ENCODE results near the gene ZNF23. TPM values are rescaled to one million over a fixed set of nuclear protein-coding genes. Genes with fewer than 3 reads are reported as not detected.

ZNF23 gene
- total RNA-seq, 1 experiment from 2014 or later, result 11.1 TPM

DNA sequence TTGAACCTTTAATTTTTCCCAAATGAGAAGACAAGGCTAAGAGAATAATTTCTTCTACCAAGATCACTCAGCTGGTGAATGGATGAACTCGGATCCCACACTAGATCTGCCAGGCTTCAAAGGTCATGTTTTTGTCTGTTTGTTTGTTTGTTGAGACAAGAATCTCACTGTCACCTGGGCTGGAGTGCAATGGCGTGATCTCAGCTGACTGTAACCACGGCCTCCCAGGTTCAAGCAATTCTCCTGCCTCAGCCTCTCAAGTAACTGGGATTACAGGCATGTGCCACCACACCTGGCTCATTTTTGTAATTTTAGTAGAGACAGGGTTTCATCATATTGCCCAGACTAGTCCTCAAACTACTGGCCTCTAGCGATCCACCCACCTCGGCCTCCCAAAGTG, 20.5 kb upstream of the ZNF23 start (continued):
- TF ChIP-seq, protein P1, sequence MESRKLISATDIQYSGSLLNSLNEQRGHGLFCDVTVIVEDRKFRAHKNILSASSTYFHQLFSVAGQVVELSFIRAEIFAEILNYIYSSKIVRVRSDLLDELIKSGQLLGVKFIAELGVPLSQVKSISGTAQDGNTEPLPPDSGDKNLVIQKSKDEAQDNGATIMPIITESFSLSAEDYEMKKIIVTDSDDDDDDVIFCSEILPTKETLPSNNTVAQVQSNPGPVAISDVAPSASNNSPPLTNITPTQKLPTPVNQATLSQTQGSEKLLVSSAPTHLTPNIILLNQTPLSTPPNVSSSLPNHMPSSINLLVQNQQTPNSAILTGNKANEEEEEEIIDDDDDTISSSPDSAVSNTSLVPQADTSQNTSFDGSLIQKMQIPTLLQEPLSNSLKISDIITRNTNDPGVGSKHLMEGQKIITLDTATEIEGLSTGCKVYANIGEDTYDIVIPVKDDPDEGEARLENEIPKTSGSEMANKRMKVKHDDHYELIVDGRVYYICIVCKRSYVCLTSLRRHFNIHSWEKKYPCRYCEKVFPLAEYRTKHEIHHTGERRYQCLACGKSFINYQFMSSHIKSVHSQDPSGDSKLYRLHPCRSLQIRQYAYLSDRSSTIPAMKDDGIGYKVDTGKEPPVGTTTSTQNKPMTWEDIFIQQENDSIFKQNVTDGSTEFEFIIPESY (IDR thresholded peaks at IDR 0.05; ENCODE audit: extremely low read depth, insufficient replicate concordance, low read length), result no peak

DNA sequence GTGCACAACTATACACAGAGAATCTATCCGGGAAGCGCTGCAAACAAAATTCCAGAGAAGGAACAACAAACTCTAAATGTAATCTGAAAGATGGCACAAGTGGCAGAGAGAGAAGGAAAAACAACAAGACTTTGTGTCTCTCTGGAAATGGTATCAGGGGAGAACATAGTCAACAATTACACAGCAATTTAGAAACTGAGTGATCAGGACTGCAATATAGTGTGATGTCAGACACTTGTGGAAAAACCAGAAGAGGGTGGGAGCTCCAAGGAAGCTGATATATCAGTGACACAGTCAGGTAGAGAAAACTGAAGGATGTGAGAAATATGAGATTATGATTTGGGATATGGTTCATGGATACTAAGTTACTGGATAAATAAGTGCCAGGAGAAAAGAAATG, 18.9 kb upstream of the ZNF23 start:
- POLR2A ChIA-PET, result no interaction called here
- no peak overlapping the region for H3K27ac ChIP-seq (ENCODE audit: low read depth, low read length)
- intact Hi-C loops (cut with micrococcal nuclease), result no loop called here
- H3K4me3 ChIP-seq (replicated peaks in 1 of 2; ENCODE audit: low read depth in 1 of 2, low read length in 2 of 2), result no peak overlapping the region
- H2AFZ ChIP-seq (ENCODE audit: low read depth, low read length, poor library complexity, severe bottlenecking), result no peak overlapping the region
- H3K79me2 ChIP-seq (ENCODE audit: insufficient read depth, low read length), result no peaks in the 10 kb centered on the region
- RAD21 ChIA-PET (ENCODE audit: low non-redundant PET in 1 of 2, low total read pairs in 2 of 2, uncharacterized antibody in 2 of 2, unreplicated experiment in 2 of 2), result no interaction called here
- H3K9me2 ChIP-seq (ENCODE audit: insufficient read depth), result no peaks in the 10 kb centered on the region
- H3K4me2 ChIP-seq (ENCODE audit: low read length), result no peak overlapping the region
- no peaks in the 10 kb centered on the region for H3K9me3 ChIP-seq (ENCODE audit: control insufficient read depth in 1 of 2, insufficient read depth in 1 of 2, low read depth in 1 of 2, low read length in 2 of 2)
- ATAC-seq, result no peak
- CTCF ChIA-PET, result no interaction called here
- no peaks in the 10 kb centered on the region for H3K27me3 ChIP-seq (ENCODE audit: insufficient read depth, low read length)
- no TSS peak for BruUV-seq (replicated peaks)
- peaks cover 4 to 13% of the 10 kb centered on the region in 2 experiments; a peak in 3 of 4 replicates for H3K4me1 ChIP-seq (ENCODE audit: control insufficient read depth in 1 of 2, insufficient read depth in 2 of 2, low read length in 2 of 2)
- no peak overlapping the region for H3K9ac ChIP-seq (ENCODE audit: low read length)
- TF ChIP-seq JUND (IDR thresholded peaks at IDR 0.05) (no peak), CEBPB (IDR thresholded peaks at IDR 0.05; ENCODE audit: low read depth) (no peak), POLR2A (IDR thresholded peaks at IDR 0.05; ENCODE audit: borderline replicate concordance, extremely low read depth, insufficient read depth, insufficient read length) (no peak), YY1 (IDR thresholded peaks at IDR 0.05; ENCODE audit: extremely low read depth, insufficient replicate concordance, low read depth, low read length) (no peak), EZH2phosphoT487 (IDR thresholded peaks at IDR 0.05; ENCODE audit: borderline replicate concordance) (no peak), ZNF274 (IDR thresholded peaks at IDR 0.05; ENCODE audit: low read depth, low read length) (no peak), RAD21 (IDR thresholded peaks at IDR 0.05; ENCODE audit: low read depth) (no peak), FOSL1 (IDR thresholded peaks at IDR 0.05; ENCODE audit: low read depth) (no peak), POLR2AphosphoS5 (IDR thresholded peaks at IDR 0.05; ENCODE audit: low read depth, low read length) (no peak), SIN3A (IDR thresholded peaks at IDR 0.05; ENCODE audit: low read depth) (no peak), ELF1 (IDR thresholded peaks at IDR 0.05; ENCODE audit: borderline replicate concordance, low read depth) (no peak), CBX3 (IDR thresholded peaks at IDR 0.05; ENCODE audit: low read depth) (no peak), SRF (IDR thresholded peaks at IDR 0.05; ENCODE audit: low read depth) (no peak), EZH2 (IDR thresholded peaks at IDR 0.05) (no peak), SP1 (IDR thresholded peaks at IDR 0.05; ENCODE audit: low read depth) (no peak)
- TF ChIP-seq, protein P2, sequence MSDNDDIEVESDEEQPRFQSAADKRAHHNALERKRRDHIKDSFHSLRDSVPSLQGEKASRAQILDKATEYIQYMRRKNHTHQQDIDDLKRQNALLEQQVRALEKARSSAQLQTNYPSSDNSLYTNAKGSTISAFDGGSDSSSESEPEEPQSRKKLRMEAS (IDR thresholded peaks at IDR 0.05), result no peak
- TF ChIP-seq, protein P3, sequence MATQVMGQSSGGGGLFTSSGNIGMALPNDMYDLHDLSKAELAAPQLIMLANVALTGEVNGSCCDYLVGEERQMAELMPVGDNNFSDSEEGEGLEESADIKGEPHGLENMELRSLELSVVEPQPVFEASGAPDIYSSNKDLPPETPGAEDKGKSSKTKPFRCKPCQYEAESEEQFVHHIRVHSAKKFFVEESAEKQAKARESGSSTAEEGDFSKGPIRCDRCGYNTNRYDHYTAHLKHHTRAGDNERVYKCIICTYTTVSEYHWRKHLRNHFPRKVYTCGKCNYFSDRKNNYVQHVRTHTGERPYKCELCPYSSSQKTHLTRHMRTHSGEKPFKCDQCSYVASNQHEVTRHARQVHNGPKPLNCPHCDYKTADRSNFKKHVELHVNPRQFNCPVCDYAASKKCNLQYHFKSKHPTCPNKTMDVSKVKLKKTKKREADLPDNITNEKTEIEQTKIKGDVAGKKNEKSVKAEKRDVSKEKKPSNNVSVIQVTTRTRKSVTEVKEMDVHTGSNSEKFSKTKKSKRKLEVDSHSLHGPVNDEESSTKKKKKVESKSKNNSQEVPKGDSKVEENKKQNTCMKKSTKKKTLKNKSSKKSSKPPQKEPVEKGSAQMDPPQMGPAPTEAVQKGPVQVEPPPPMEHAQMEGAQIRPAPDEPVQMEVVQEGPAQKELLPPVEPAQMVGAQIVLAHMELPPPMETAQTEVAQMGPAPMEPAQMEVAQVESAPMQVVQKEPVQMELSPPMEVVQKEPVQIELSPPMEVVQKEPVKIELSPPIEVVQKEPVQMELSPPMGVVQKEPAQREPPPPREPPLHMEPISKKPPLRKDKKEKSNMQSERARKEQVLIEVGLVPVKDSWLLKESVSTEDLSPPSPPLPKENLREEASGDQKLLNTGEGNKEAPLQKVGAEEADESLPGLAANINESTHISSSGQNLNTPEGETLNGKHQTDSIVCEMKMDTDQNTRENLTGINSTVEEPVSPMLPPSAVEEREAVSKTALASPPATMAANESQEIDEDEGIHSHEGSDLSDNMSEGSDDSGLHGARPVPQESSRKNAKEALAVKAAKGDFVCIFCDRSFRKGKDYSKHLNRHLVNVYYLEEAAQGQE (IDR thresholded peaks at IDR 0.05; ENCODE audit: low read depth), result no peak
- TF ChIP-seq, protein P1 (IDR thresholded peaks at IDR 0.05; ENCODE audit: extremely low read depth, insufficient replicate concordance, low read length), result no peak
- TF ChIP-seq, protein P4, sequence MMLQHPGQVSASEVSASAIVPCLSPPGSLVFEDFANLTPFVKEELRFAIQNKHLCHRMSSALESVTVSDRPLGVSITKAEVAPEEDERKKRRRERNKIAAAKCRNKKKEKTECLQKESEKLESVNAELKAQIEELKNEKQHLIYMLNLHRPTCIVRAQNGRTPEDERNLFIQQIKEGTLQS (IDR thresholded peaks at IDR 0.05), result no peak
- DNase-seq (ENCODE audit: low read depth, low spot score), result no peak
- no peaks in the 10 kb centered on the region for H4K20me1 ChIP-seq (ENCODE audit: insufficient read depth)
- peaks cover 4 to 6% of the 10 kb centered on the region in 2 experiments; a peak in 1 of 4 replicates for H3K36me3 ChIP-seq (ENCODE audit: control insufficient read depth in 1 of 2, insufficient read depth in 2 of 2, low read length in 2 of 2)

Data from HCT116 (cell line).